Left renal pelvis (tissue), 4 donors: ENCODE data around the gene ARL3. TPM values are rescaled to one million over a fixed set of nuclear protein-coding genes. Genes with fewer than 3 reads are reported as not detected.
"Not testable (repeated sequence)": the region's sequence is repeated elsewhere in the genome, so short reads cannot be mapped to it uniquely, and the experiment has no call there.

Experiments used
- DNase-seq, 4 donors: peaks; one replicate each; pipeline ENCODE4 v3.0.0-alpha.2; 2013; ENCODE audit warnings: low read depth in 4 of 4, low spot score in 3 of 4
- polyA plus RNA-seq, 4 donors: library from polyadenylated mRNA; unstranded; fragments of 120-200 nt; gene quantifications; one replicate each; pipeline ENCODE4 v1.2.1, GENCODE V29; 2013; ENCODE audit not compliant: insufficient read length in 4 of 4

ARL3 gene
- polyA plus RNA-seq, 4 donors, result 19.0 to 31.4 (median 28.5) TPM

DNA sequence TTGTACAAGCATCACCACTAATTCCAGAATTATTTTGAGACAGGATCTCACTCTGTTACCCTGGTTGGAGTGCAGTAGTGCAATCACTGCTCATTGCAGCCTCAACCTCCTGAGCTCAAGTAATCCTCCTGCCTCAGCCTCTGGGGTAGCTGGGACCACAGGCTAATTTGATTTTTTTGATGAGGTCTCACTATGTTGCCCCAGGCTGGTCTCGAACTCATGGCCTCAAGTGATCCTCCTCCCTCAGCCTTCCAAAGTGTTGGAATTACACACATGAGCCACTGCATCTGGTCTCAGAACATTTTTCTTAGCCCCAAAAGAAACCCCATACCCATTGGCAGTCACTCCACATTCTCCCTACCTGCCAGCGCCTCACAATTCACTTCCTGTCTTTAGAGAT is 26.0 kb upstream of the ARL3 start:
- DNase-seq, result no peak

GRCh38 chr10:102738692-102739121 is 24.5 kb upstream of the ARL3 start:
- no peak for DNase-seq

DNA sequence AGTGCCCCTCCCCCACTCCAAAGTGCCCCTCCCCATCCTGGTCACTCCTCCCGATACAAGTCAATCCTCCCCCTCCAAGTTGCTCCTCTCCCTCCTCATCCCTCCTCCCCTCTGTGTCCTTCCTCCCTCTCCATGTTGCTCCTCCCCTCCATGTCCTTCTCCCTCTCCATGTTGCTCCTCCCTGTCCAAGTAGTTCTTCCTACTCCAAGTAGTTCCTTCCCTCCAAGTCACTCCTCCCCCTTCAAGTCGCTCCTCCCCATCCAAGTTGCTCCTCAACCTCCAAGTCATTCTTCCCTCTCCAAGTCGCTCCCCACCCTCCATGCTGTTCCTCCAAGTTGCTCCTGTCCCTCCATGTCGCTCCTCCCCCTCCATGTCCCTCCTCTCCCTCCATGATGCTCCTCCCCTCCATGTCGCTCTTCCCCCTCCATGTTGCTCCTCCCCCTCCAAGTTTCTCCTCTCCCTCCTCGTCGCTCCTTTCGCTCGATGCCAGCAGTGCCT is 20.9 kb upstream of the ARL3 start:
- DNase-seq, result no peak

GRCh38 chr10:102732661-102733060 is 18.5 kb upstream of the ARL3 start:
- DNase-seq, result no peak

DNA sequence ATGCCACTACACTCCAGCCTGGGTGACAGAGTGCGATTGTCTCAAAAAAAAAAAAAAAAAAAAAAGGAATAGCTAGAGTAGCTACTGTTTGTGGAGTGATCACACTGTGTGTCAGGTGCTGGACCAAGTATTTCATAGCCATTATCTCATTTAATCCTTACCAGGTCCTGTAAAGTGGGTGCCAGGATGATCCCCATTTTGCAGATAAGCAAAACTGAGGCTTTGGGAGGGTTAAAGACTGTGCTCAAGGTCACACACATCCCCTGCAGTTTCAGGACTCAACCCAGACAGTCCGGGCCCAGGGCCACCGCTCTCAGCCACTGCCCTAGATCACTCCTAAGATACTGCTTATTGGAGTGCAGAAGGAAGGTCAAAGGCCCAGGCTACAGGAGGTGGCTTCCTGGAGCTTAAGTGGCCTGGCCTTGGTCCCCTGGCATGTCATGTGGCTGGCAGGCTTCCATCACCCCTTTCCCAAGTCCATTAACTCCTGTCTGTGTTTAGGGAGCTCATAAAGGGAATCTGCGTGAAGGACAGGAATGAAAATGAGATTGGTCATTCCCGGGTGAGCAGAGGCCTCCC is 17.1 kb upstream of the ARL3 start:
- DNase-seq, result no peak

DNA sequence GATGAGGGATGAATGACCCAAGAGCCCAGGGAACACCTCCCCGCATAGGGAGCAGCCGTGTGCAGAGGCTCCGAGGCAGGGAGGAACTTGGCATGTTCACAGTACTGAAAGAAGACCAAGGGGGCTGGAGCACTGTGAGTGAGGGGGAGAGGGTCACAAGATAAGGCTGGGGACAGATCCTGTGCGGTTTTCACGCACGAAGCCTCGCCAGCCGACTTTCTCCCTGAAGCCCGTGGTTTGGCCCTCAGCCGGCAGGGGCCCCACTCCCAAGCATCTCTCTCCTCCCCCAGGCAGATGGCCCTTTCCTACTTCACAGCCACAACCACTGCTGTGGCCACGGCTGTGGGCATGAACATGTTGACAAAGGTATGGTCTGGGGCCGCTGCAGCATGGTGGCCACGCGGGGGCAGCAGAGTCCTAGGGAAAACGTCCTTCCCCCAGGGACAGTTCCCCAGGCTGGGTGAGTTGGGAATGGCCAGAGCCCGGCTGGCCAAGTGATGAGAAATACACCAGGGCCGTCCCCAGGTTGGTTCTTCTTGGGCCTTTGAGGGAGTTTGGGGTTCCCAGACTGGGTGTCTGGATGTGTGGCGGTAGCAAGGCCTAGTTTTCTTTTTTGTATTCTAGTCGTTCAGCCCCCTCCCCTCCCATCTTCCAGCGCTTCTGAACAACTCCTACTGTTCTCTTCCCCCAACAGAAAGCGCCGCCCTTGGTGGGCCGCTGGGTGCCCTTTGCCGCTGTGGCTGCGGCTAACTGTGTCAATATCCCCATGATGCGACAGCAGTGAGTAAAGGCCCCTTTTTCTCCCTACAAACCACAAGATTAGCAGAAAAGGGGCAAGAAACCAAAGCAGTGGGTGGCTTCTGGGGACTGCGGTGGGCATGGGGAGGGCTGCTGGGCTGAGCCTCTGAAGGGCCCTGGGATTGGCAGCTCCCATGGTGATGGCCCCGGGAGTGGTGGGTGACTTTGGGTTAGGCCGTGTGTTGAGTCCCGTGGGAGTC is 15.1 kb upstream of the ARL3 start:
- peak in 2 of 4 donors; percentile 59 to 63 for DNase-seq

DNA sequence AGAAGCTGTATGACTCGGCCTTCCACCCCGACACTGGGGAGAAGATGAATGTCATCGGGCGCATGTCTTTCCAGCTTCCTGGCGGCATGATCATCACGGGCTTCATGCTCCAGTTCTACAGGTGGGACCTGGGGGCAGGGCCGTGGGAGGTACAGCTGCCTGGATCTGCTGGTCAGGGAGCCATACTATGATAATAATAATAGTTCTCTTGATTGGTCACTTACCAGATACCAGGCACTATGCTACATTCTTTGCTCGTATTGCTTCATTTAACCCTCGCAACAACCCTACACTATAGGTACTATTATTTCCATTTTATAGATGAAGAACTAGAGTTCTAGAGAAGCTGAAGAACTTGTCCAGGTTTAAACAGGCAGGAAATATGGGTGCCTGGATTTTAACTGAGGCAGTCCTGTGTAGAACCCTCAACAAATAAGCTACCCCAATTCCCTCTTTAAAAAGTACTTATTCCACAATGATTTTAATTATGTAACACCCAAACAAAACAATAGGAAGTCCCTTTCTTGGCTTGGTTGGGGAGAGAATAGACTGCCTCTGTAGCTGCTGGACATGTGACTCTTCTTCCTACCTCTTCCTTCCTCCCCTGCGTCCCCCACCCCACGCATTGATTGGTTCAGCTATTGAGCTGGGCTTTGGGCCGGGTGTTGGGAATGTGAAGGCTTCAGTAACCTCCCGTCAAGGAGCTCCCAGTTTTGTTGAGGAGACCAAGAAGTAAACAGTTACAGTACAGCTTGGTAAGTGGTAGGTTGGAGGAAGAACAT is 13.0 kb upstream of the ARL3 start:
- DNase-seq, result no peak

DNA sequence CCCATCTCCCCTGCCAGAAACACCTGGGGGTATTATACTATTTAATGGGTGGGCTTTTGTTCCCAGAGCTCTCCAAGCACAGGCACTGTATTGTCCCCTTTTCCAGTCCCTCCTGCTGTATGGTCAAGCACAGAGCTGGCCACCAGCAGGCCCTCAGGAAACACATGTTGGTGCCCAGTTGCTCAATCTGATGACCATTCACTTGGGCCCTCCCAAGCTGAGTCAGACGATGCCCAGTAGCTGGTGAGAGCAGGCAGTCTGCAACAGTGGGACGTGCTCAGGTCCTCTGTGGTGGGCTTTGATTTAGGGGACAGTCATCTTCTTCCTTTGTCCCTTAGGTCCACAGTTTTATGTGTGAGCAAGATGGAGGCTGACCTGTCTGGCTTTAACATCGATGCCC is 12.1 kb upstream of the ARL3 start:
- DNase-seq, result no peak

- no peak for DNase-seq
Measured at GRCh38 chr10:102723989-102724388, 9.8 kb upstream of the ARL3 start.

DNA sequence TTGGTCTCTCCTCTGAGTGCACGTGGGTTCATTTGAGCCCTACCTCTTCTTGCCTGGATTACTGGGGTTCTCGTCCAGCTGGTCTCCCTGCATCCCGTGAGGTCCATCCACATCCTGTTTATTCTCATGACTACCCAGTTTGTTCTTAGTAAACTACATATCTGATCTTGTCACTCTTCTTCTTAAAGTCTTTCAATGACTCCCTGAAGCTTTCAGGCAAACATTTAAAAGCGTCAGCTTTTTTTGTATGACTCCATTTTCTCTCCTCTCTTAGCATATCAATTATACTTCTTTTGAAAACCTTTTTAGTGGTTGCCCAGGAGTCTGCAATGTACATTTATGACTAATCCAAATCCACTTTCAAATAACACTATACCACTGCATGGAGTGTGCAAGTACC is 7.8 kb upstream of the ARL3 start:
- DNase-seq, result no peak

DNA sequence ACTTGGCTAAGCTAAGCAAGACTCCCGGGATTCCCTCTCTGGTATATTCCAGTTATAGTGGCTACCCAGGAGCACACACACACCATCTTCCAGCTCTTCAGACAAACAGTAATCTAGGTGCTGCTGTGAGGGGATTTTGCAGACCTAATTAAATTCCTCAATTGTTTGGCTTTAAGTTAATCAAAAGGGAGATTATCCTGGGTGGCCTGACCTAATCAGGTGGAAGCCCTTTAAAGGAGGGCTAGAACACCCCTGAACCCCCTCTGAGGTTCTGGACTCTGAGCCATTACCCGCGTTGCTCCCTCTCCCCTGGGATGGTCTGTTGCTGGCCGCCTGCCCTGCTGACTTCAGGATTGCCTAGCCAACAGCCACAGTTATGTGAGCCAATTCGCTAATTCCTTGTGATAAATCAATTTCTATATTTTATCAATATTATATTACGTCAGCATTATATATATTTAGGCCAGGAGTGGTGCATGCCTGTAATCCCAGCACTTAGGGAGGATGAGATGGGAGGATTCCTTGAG is 6.6 kb upstream of the ARL3 start:
- no peak for DNase-seq

DNA sequence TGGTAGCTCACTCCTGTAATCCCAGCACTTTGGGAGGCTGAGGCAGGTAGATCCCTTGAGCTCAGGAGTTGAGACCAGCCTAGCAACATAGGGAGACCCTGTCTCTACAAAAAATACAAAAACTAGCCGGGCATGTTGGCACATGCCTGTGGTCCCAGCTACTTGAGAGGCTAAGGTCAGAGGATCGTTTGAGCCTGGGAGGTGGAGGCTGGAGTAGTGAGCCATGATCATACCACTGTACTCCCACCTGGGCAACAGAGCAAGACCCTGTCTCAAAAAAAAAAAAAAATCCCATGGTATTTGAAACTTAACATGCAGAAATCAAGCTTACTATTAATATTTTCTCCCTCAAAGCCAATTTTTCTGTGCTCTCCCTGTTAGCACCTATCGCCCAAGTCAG is 6.1 kb upstream of the ARL3 start:
- no peak for DNase-seq

DNA sequence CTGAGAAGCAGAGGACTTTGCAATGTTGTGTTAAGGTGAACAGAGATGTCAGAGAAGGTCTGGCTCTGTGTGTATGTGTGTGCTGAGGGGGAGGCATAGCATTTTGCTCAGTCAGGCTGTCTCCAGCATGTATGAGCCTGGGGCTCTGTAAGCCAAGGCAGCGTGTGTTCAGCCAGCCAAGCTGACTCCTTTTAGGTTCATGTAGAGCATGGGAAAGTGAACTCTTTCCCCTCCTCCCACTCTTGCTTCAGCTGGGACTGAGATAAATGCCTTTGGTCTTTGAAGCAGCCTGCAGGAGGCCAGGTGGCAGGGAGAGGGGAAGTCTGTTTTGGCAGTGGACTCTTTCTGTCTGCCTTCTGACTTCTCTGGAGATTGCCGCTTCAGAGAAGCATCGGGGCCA is 4.0 kb upstream of the ARL3 start:
- peak in 3 of 4 donors; percentile 51 to 65 (median 54) for DNase-seq

DNA sequence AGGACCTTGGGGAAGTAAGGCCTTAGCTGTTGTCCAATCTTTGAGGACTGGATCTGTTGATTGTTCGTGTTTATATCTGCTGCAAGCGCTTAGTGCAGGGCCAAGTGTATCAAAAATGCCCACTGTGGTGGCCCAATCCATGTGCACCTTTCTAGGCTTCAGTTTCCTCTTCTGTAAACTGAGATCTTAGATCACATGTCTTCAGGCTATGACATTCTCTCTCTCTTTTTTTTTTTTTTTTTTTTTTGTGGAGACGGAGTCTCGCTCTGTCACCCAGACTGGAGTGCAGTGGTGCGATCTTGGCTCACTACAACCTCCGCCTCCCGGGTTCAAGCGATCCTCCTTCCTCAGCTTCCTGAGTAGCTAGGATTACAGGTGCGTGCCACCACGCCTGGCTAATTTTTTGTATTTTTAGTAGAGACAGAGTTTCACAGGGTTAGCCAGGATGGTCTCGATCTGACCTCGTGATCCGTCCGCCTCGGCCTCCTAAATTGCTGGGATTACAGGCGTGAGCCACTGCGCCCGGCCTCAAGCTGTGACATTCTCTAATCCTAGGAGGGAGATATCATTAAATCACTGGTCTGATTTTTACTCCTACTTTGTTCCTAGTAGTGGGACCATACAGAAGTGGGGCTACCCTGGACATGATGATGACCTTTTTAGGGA is 2.8 kb upstream of the ARL3 start:
- not testable (repeated sequence) for DNase-seq

- no peak for DNase-seq
Measured at GRCh38 chr10:102715880-102716279, 1.7 kb upstream of the ARL3 start.

- DNase-seq, result no peak
Measured at GRCh38 chr10:102714621-102715455, 641 bp upstream of the ARL3 start, which contains the start of gene SFXN2. Gene SFXN2, plus strand, starts transcription at chr10:102714636. Its CDS starts 12,001 bp downstream, at chr10:102726637.

DNA sequence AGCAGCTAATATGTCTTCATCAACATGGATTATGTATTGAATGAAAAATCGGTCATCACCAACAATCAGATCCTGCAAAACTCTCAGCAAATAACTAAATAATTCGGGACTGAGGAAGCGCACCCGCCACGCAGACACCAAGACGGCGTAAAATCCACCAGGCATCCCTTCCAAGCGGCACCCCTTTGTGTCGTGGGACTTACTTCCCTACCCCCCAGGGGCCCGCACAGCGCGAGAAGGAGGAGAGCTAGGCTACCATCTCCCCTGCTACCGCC is 721 bp downstream of the ARL3 start:
- peak in 1 of 4 donors; percentile 49 for DNase-seq

DNA sequence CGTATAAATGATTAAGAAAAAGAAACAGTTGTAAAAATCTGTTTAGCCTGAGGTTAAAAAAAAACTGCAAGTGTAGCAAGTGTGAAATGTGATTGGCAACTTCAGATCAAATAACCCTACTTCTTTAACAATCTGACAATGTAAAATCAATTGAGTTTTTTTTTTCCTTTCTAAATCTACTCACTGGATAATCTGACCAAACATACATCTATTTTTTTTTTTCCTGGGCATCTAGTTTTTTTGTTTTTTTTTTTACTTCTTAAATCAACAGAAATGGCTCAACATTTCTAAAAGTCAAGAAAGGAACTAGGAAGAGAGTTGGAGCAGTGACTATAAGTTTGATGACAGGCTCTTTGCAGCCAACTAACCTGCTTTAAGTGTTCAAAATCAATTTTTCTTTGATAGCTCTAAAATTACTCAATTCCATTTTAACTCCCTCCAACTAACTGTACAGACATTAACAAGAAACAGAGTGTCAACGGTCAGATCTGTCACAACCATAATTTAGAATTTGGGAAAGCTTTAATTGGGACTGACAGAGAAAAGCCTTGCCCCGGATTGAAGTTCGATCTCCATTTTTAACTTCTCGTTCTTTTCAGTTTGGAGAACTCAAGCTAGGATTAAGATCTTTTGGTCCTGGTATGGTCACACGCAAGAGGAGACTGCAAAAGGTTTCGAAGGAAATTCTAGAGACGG is 1.2 kb downstream of the ARL3 start:
- no peak for DNase-seq

DNA sequence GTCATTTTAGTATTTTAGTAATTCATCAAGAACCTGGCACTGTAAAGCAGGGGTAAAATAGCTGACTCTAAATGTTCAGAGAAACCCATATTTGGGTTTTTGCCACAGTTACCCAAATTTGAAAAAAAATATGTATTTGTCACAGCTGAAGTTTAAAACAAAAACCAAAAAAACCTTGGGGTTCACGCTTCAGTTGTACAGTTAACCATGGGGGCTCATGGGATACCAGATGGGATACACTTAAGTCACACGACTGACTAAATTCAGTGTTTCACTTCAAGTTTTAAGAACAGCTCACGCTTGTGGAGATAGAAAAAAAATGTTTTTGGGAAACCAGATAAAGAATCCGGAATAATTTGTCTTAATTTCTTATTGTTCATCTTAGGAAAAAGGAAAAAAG is 2.1 kb downstream of the ARL3 start:
- no peak for DNase-seq
